Neuronal stem cell (in vitro differentiated cells): Measurements from ENCODE around the gene SMARCAL1.

Experiments
- DNase-seq: peaks from one replicate; pipeline ENCODE4 v3.0.0-alpha.2; 2013; ENCODE audit warnings: low spot score
- H2AFZ ChIP-seq: one replicate; pipeline ENCODE4 v1.6.1; 2013; ENCODE audit warnings: mild to moderate bottlenecking, low read length, inconsistent platforms
- H2AK5ac ChIP-seq: 2 replicates; pipeline ENCODE4 v1.6.1; 2013; ENCODE audit warnings: low read depth, mild to moderate bottlenecking, inconsistent platforms, low read length, moderate library complexity, mixed read lengths
- H2BK120ac ChIP-seq: 2 replicates; pipeline ENCODE4 v1.6.1; 2013; ENCODE audit warnings: low read depth, mild to moderate bottlenecking, inconsistent platforms, low read length, moderate library complexity, mixed read lengths
- H2BK12ac ChIP-seq: one replicate; pipeline ENCODE4 v1.6.1; 2013; ENCODE audit warnings: low read length, inconsistent platforms
- H2BK15ac ChIP-seq: 2 replicates; pipeline ENCODE4 v1.6.1; 2013; ENCODE audit warnings: mild to moderate bottlenecking, low read length, inconsistent platforms, mixed read lengths
- H2BK5ac ChIP-seq: one replicate; pipeline ENCODE4 v1.6.1; 2013; ENCODE audit warnings: inconsistent platforms, mild to moderate bottlenecking, low read length, moderate library complexity
- H3K14ac ChIP-seq: one replicate; pipeline ENCODE4 v1.6.1; 2013; ENCODE audit warnings: low read length, inconsistent platforms
- H3K18ac ChIP-seq: 2 replicates; pipeline ENCODE4 v1.6.1; 2013; ENCODE audit warnings: low read length, inconsistent platforms
- H3K23ac ChIP-seq: 2 replicates; pipeline ENCODE4 v1.6.1; 2013; ENCODE audit warnings: low read depth, mild to moderate bottlenecking, mixed read lengths, low read length, inconsistent platforms; ENCODE audit not compliant: poor library complexity
- H3K27ac ChIP-seq: replicated peaks from 3 replicates; pipeline ENCODE4 v1.5.1; 2013; ENCODE audit warnings: low read length, inconsistent platforms
- H3K27me3 ChIP-seq, 3 experiments: 2 replicates each; pipeline ENCODE4 v1.6.1; 2013; ENCODE audit warnings: low read length in 3 of 3, mild to moderate bottlenecking in 2 of 3, inconsistent platforms in 1 of 3, low read depth in 1 of 3, mixed read lengths in 1 of 3, moderate library complexity in 1 of 3; ENCODE audit not compliant: control insufficient read depth in 3 of 3, insufficient read depth in 3 of 3
- H3K36me3 ChIP-seq, 2 donors: replicated peaks in 1 of 2; 2 replicates each; pipeline ENCODE4 v1.6.1; 2013; ENCODE audit warnings: low read length in 2 of 2; ENCODE audit not compliant: control insufficient read depth in 2 of 2, insufficient read depth in 2 of 2
- H3K4ac ChIP-seq: 2 replicates; pipeline ENCODE4 v1.6.1; 2013; ENCODE audit warnings: inconsistent platforms, mild to moderate bottlenecking, low read length, moderate library complexity
- H3K4me1 ChIP-seq, 2 donors: 1 replicate in 1 of 2; 2 replicates in 1 of 2; pipeline ENCODE4 v1.6.1; 2013; ENCODE audit warnings: low read length in 2 of 2, low read depth in 1 of 2; ENCODE audit not compliant: control insufficient read depth in 2 of 2, insufficient read depth in 1 of 2
- H3K4me2 ChIP-seq: one replicate; pipeline ENCODE4 v1.6.1; 2013; ENCODE audit warnings: mild to moderate bottlenecking, low read length, inconsistent platforms; ENCODE audit not compliant: insufficient read depth, poor library complexity, severe bottlenecking
- H3K4me3 ChIP-seq, 2 donors: 2 replicates each; pipeline ENCODE4 v1.5.1; 2013; ENCODE audit warnings: low read length in 2 of 2, mild to moderate bottlenecking in 2 of 2, inconsistent platforms in 1 of 2, moderate library complexity in 1 of 2
- H3K79me1 ChIP-seq: one replicate; pipeline ENCODE4 v1.6.1; 2013; ENCODE audit warnings: low read depth, mild to moderate bottlenecking, inconsistent platforms, low read length, moderate library complexity
- H3K9ac ChIP-seq: one replicate; pipeline ENCODE4 v1.6.1; 2013; ENCODE audit warnings: mild to moderate bottlenecking, low read depth, low read length, inconsistent platforms; ENCODE audit not compliant: poor library complexity
- H3K9me3 ChIP-seq, 2 donors: replicated peaks in 1 of 2; 2 replicates each; pipeline versions ENCODE3 to v1.6.1; 2013; ENCODE audit warnings: low read length in 2 of 2, mild to moderate bottlenecking in 2 of 2, inconsistent platforms in 1 of 2, low read depth in 1 of 2, mixed read lengths in 1 of 2, moderate library complexity in 1 of 2; ENCODE audit not compliant: control insufficient read depth in 2 of 2, insufficient read depth in 1 of 2
- H4K8ac ChIP-seq: one replicate; pipeline ENCODE4 v1.6.1; 2013; ENCODE audit warnings: low read depth, mild to moderate bottlenecking, inconsistent platforms, low read length, moderate library complexity
- H4K91ac ChIP-seq: one replicate; pipeline ENCODE4 v1.6.1; 2013; ENCODE audit warnings: low read length, low read depth, mild to moderate bottlenecking, inconsistent platforms; ENCODE audit not compliant: poor library complexity
- WGBS, 2 donors: extraction: QIAGEN DNeasy Blood & Tissue Kit; methylation state at CpG; one replicate each; pipeline ENCODE4 v1.1.7; 2013; ENCODE audit warnings: missing lambda C conversion rate in 2 of 2, mixed read lengths in 1 of 2; ENCODE audit not compliant: insufficient read length in 2 of 2, insufficient replicate concordance in 1 of 2; ENCODE audit errors: extremely low coverage in 2 of 2; 5-methylcytosine and 5-hydroxymethylcytosine counted together

SMARCAL1 gene

DNA sequence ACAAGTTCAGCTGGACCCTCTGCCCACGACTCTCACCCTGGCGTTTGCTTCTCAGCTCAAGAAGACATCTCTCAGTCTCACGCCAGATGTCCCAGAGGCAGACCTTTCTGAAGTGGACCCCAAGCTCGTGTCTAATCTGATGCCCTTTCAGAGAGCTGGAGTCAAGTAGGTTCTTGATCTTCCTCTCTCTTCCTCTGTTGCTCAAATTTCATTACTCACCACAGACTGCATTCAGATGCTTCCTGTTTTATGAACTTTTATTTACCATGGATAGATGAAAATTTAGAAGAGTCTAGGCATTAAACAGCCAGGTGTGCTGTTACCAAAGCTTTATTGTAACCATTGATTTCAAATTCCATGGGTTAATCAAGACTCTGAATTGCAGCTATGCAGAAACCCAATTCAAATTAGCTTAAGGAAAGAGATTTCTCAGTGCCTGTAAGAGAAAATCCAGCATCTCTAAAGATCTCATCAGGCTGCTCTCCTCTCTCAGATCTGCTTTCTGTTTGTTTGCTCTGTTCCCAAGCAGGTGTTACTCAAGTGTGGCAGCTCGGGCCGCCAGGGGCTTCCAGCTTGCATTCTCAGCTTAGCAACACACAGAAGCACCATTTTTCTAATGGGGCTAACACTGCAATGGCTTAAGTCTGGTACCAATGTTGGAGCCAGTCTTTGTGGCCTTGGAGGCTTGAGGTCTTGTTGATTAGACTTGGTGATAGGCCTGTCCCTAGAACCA, 16.5 kb downstream of the SMARCAL1 start:
- no peak overlapping the region for H3K4me3 ChIP-seq
- no peak overlapping the region for H3K4me2 ChIP-seq
- no peak overlapping the region for H3K4ac ChIP-seq
- no peak overlapping the region for H2BK5ac ChIP-seq
- no peaks in the 10 kb centered on the region for H3K4me1 ChIP-seq
- peaks cover 7 to 11% of the 10 kb centered on the region in 2 donors for H3K9me3 ChIP-seq
- H3K27ac ChIP-seq, result no peak overlapping the region
- no peak overlapping the region for H4K91ac ChIP-seq
- H3K36me3 ChIP-seq, result peaks cover 31 to 97% of the 10 kb centered on the region in 2 donors
- no peak overlapping the region for H2AK5ac ChIP-seq
- no peak overlapping the region for H3K18ac ChIP-seq
- DNase-seq, result no peak
- H2BK15ac ChIP-seq, result no peak overlapping the region
- H3K14ac ChIP-seq, result no peak overlapping the region
- no CpG with 5 or more reads among the region's 6 CpGs for WGBS, 2 donors
- no peak overlapping the region for H2BK12ac ChIP-seq
- H3K9ac ChIP-seq, result no peak overlapping the region
- H3K27me3 ChIP-seq, result no peaks in the 10 kb centered on the region
- H3K23ac ChIP-seq, result no peak overlapping the region
- no peak overlapping the region for H2AFZ ChIP-seq
- no peaks in the 10 kb centered on the region for H3K79me1 ChIP-seq
- no peak overlapping the region for H4K8ac ChIP-seq
- no peak overlapping the region for H2BK120ac ChIP-seq

DNA sequence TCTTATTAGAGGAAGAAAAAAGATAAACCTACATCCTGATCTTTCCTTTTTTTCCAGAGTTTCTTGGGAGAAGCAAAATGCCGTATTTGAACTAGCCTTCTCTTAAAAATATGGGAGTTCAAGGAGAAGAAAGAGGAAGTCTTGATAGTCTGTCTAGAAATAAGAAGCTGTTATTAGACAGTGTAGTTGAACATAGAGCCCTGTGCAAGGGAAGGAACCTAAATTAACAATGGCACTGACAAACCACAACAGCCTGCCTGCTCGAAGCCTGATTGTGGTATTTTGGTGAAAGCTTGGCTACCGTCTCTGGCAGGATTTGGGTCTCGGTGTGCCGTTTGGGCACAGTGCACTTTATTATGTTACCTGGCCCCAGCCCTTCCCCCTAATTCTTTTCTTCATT, 17.1 kb downstream of the SMARCAL1 start:
- peaks cover 7 to 11% of the 10 kb centered on the region in 2 donors for H3K9me3 ChIP-seq
- H3K4me2 ChIP-seq, result no peak overlapping the region
- no peak overlapping the region for H3K23ac ChIP-seq
- no CpG with 5 or more reads among the region's 5 CpGs for WGBS, 2 donors
- no peak overlapping the region for H2AK5ac ChIP-seq
- no peaks in the 10 kb centered on the region for H3K79me1 ChIP-seq
- H2AFZ ChIP-seq, result no peak overlapping the region
- H3K4me1 ChIP-seq, result no peaks in the 10 kb centered on the region
- H3K4me3 ChIP-seq, result no peak overlapping the region
- no peak overlapping the region for H3K18ac ChIP-seq
- no peak overlapping the region for H3K27ac ChIP-seq
- no peak overlapping the region for H4K8ac ChIP-seq
- no peak overlapping the region for H3K14ac ChIP-seq
- no peak overlapping the region for H2BK120ac ChIP-seq
- H2BK12ac ChIP-seq, result no peak overlapping the region
- no peak overlapping the region for H2BK15ac ChIP-seq
- H2BK5ac ChIP-seq, result no peak overlapping the region
- no peaks in the 10 kb centered on the region for H3K27me3 ChIP-seq
- H3K36me3 ChIP-seq, result peaks cover 29 to 97% of the 10 kb centered on the region in 2 donors
- no peak for DNase-seq
- no peak overlapping the region for H3K4ac ChIP-seq
- H4K91ac ChIP-seq, result no peak overlapping the region
- H3K9ac ChIP-seq, result no peak overlapping the region

DNA sequence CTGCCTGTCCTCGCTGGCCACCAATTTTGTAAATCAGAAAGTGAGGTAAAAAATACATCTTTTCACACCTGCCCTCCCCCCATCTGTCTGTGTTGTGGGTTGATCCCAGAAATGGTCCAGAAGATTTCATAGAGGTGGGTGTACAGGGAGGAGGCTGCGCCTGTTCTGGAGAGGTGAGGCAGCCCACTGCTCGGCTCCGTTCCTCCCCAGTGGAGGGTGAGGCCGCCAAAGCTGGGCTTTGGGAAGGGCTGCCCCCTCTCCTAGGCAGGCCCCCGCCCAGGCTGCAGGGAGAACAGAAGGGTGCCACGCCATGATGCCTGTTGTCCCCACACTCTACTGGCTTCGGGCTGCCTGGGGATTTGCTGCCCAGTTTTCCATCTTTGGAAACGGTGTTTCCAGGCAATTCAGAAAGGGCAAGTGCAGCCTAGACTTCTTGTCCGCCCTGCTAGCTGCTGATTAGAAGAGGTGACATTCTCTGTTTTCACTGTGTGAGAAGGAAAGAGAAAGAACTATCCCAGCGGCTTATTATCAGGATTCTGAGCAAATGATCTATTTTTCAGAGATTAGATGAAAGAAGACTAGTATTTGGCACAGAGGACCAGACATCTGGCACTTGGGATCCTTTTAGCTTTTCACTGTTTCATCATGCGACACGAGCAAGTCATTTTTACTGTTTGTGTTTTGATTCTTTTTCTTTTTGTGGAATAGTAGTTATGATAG, 18.7 kb downstream of the SMARCAL1 start:
- Histone ChIP-seq H2BK5ac (no peak overlapping the region), H3K4me2 (no peak overlapping the region), H3K27me3 (no peaks in the 10 kb centered on the region), H4K91ac (no peak overlapping the region), H3K14ac (no peak overlapping the region), H2AK5ac (no peak overlapping the region), H3K9ac (no peak overlapping the region), H3K36me3 (peaks cover 24 to 94% of the 10 kb centered on the region in 2 donors), H2BK12ac (no peak overlapping the region), H4K8ac (no peak overlapping the region), H3K79me1 (no peaks in the 10 kb centered on the region), H3K23ac (no peak overlapping the region), H3K4me3 (no peak overlapping the region), H3K18ac (no peak overlapping the region), H2AFZ (no peak overlapping the region), H2BK15ac (no peak overlapping the region), H3K27ac (no peak overlapping the region), H3K9me3 (peaks cover 0 to 3% of the 10 kb centered on the region in 2 donors), H2BK120ac (no peak overlapping the region), H3K4me1 (no peaks in the 10 kb centered on the region), H3K4ac (no peak overlapping the region)
- DNase-seq, result no peak
- no CpG with 5 or more reads among the region's 13 CpGs for WGBS, 2 donors

DNA sequence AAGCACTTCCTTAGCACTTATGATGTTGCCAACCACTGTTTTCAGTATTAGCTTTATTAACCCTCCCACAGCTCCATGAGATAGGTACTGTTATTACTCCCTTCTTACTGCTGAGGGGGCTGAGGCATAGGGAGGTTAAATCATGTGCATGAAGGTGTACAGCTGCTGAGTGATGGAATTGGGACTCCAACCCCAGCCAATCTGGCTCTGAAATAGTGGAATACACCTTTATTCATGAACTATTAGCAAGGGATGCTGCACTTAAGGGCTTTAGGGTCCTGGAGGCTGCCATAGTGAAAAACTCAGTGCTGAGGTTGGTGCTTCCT, 19.2 kb downstream of the SMARCAL1 start:
- Histone ChIP-seq H3K27me3 (no peaks in the 10 kb centered on the region), H3K4me2 (no peak overlapping the region), H4K8ac (no peak overlapping the region), H3K79me1 (no peaks in the 10 kb centered on the region), H2BK5ac (no peak overlapping the region), H3K4me3 (no peak overlapping the region), H3K18ac (no peak overlapping the region), H3K36me3 (peaks cover 24 to 93% of the 10 kb centered on the region in 2 donors), H2AFZ (no peak overlapping the region), H3K27ac (no peak overlapping the region), H2BK12ac (no peak overlapping the region), H3K4me1 (no peaks in the 10 kb centered on the region), H3K9ac (no peak overlapping the region), H3K23ac (no peak overlapping the region), H2BK15ac (no peak overlapping the region), H2AK5ac (no peak overlapping the region), H3K4ac (no peak overlapping the region), H3K9me3 (peaks cover 0 to 3% of the 10 kb centered on the region in 2 donors), H2BK120ac (no peak overlapping the region), H3K14ac (no peak overlapping the region), H4K91ac (no peak overlapping the region)
- DNase-seq, result no peak
